Natural killer cell (primary cell): Measurements from ENCODE around the gene TBC1D7. TPM values are rescaled to one million over a fixed set of nuclear protein-coding genes. Genes with fewer than 3 reads are reported as not detected.

Experiments used
- ATAC-seq, 3 donors: fragments of 150-1000 bp in 2 of 3; fragments of 200-7000 bp in 1 of 3; cut with Tn5 transposase; 1 replicate in 1 of 3; 2 replicates in 2 of 3; pipeline ENCODE4 v1.10.0; 2021; ENCODE audit warnings: mild to moderate bottlenecking in 2 of 3, moderate library complexity in 2 of 3
- DNase-seq, 2 donors: peaks; one replicate each; pipeline versions ENCODE4 v3.0.0 to v3.0.0-alpha.2; 2013 to 2021; ENCODE audit warnings: mixed read lengths in 1 of 2
- H3K27ac ChIP-seq: one replicate; pipeline ENCODE4 v1.5.1; 2013; ENCODE audit warnings: mild to moderate bottlenecking, low read length
- H3K27me3 ChIP-seq: one replicate; pipeline ENCODE4 v1.6.1; 2013; ENCODE audit warnings: low read length; ENCODE audit not compliant: control insufficient read depth, insufficient read depth
- H3K36me3 ChIP-seq: one replicate; pipeline ENCODE4 v1.6.1; 2013; ENCODE audit warnings: low read length; ENCODE audit not compliant: control insufficient read depth, insufficient read depth
- H3K4me1 ChIP-seq: one replicate; pipeline ENCODE4 v1.6.1; 2013; ENCODE audit warnings: low read length; ENCODE audit not compliant: control insufficient read depth, insufficient read depth
- H3K4me3 ChIP-seq: one replicate; pipeline ENCODE4 v1.5.1; 2013; ENCODE audit warnings: low read length
- H3K9me3 ChIP-seq: one replicate; pipeline ENCODE4 v1.6.1; 2013; ENCODE audit warnings: low read length; ENCODE audit not compliant: control insufficient read depth, insufficient read depth
- H3K27ac Mint-ChIP-seq, 2 donors: one replicate each; pipeline ENCODE4 v1.8.0; 2022; ENCODE audit warnings: mild to moderate bottlenecking in 2 of 2, mixed read lengths in 2 of 2, moderate library complexity in 1 of 2
- H3K27me3 Mint-ChIP-seq, 2 donors: one replicate each; pipeline ENCODE4 v1.8.0; 2022; ENCODE audit warnings: low read depth in 2 of 2, mixed read lengths in 2 of 2
- H3K36me3 Mint-ChIP-seq: one replicate; pipeline ENCODE4 v1.8.0; 2022; ENCODE audit warnings: mixed read lengths
- H3K4me1 Mint-ChIP-seq, 2 donors: one replicate each; pipeline ENCODE4 v1.8.0; 2022; ENCODE audit warnings: mixed read lengths in 2 of 2
- H3K4me3 Mint-ChIP-seq: one replicate; pipeline ENCODE4 v1.8.0; 2022; ENCODE audit warnings: mild to moderate bottlenecking, moderate library complexity, mixed read lengths
- H3K9me3 Mint-ChIP-seq, 2 donors: one replicate each; pipeline ENCODE4 v1.8.0; 2022; ENCODE audit warnings: mixed read lengths in 2 of 2
- CTCF ChIP-seq: fragments of 200-600 bp; IDR thresholded peaks from one replicate; pipeline ENCODE4 v1.8.0; 2022; ENCODE audit warnings: antibody characterized with exemption
- WGBS: methylation state at CpG from one replicate; pipeline ENCODE4 v1.1.7; 2013; ENCODE audit warnings: missing lambda C conversion rate; ENCODE audit not compliant: insufficient coverage; 5-methylcytosine and 5-hydroxymethylcytosine counted together
- intact Hi-C: fragments of 100-400 bp; cut with micrococcal nuclease; formaldehyde crosslinking; loops from one replicate; pipeline ENCODE4 v1.14.2; 2022
- total RNA-seq, 4 donors: library from RNA; stranded (reverse); fragments of 120-200 nt in 1 of 4; gene quantifications; one replicate each; pipeline versions ENCODE4 v1.2.3 to v1.2.4, GENCODE V29; 2013 to 2022

TBC1D7 gene
- total RNA-seq, 3 donors from 2014 or later (not counting 1 experiment from before 2014, with no cell fraction given) = 20.1 to 29.7 (median 24.3) TPM

- H3K36me3 Mint-ChIP-seq = no peaks in the 10 kb centered on the region
- H3K9me3 Mint-ChIP-seq = no peaks in the 10 kb centered on the region
- no peaks in the 10 kb centered on the region for H3K4me1 ChIP-seq
- no peaks in the 10 kb centered on the region for H3K27me3 Mint-ChIP-seq
- 88% methylated on average over 9 of the region's 9 CpGs for WGBS
- ATAC-seq = no peak
- no peak overlapping the region for H3K27ac Mint-ChIP-seq
- H3K27me3 ChIP-seq = no peaks in the 10 kb centered on the region
- intact Hi-C loops = no loop called here
- no peaks in the 10 kb centered on the region for H3K4me1 Mint-ChIP-seq
- peaks cover 9% of the 10 kb centered on the region for H3K36me3 ChIP-seq
- no peak overlapping the region for H3K27ac ChIP-seq
- TF ChIP-seq CTCF = no peak
- H3K9me3 ChIP-seq = peaks cover 8% of the 10 kb centered on the region
- H3K4me3 Mint-ChIP-seq = no peak overlapping the region
- DNase-seq = no peak
- no peak overlapping the region for H3K4me3 ChIP-seq
These were observed 39.9 kb downstream of the TBC1D7 start for GRCh38 chr6:13288481-13288880.

DNA sequence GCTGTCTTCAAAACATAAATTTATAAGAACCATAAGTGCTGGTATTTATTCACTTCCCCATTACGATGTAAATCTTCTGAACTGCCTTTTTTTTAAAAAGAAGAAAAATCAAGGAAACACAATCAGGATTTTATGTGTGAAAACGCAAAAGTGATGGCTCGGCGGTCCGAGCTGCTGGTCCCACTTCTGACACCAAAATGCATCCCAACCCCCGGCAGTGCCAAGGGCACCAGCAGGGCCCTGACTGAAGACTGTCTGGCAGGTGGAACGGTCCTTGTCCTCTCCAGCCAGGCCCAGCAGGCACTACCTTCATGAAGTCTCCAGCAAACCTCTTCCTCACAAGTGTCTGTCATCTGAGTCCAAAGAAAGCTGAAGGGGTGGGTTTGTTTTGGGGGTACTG lies 41.2 kb downstream of the TBC1D7 start:
- Mint-ChIP-seq H3K4me1 (no peaks in the 10 kb centered on the region), H3K36me3 (no peaks in the 10 kb centered on the region), H3K27me3 (no peaks in the 10 kb centered on the region), H3K4me3 (no peak overlapping the region), H3K9me3 (no peaks in the 10 kb centered on the region), H3K27ac (no peak overlapping the region)
- intact Hi-C loops = no loop called here
- Histone ChIP-seq H3K27ac (no peak overlapping the region), H3K27me3 (no peaks in the 10 kb centered on the region), H3K4me3 (no peak overlapping the region), H3K9me3 (peaks cover 8% of the 10 kb centered on the region), H3K4me1 (no peaks in the 10 kb centered on the region), H3K36me3 (peaks cover 3% of the 10 kb centered on the region)
- ATAC-seq = no peak
- no peak for DNase-seq
- WGBS = 98% methylated on average over 7 of the region's 7 CpGs
- TF ChIP-seq CTCF = no peak

DNA sequence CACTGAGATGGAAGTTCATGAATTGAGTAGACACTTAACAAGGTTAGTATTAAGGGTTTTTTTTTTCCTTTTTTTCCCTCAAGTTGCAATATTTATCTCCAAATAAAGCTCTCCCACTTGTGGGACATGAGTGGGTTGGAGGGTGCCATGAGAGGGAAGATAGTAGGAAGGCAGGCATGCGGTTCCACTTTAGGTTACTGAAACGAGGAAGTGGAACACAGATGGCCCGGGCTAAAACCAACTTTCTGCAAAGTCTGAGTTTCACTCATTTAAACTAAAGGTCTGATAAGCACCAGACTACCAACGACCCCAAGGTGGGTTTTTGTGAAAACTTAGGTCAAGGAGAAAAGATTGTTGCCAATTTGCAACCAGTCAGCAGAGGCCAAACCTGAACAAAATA lies 42.2 kb downstream of the TBC1D7 start:
- 42% methylated on average over 2 of the region's 4 CpGs for WGBS
- no peak for TF ChIP-seq CTCF
- Mint-ChIP-seq H3K36me3 (no peaks in the 10 kb centered on the region), H3K27me3 (no peaks in the 10 kb centered on the region), H3K4me1 (no peaks in the 10 kb centered on the region), H3K27ac (no peak overlapping the region), H3K4me3 (no peak overlapping the region), H3K9me3 (no peaks in the 10 kb centered on the region)
- no peaks in the 10 kb centered on the region for H3K27me3 ChIP-seq
- H3K9me3 ChIP-seq = peaks cover 8% of the 10 kb centered on the region
- intact Hi-C loops = no loop called here
- DNase-seq = no peak
- no peaks in the 10 kb centered on the region for H3K4me1 ChIP-seq
- no peak overlapping the region for H3K27ac ChIP-seq
- H3K4me3 ChIP-seq = no peak overlapping the region
- H3K36me3 ChIP-seq = peaks cover 3% of the 10 kb centered on the region
- no peak for ATAC-seq

DNA sequence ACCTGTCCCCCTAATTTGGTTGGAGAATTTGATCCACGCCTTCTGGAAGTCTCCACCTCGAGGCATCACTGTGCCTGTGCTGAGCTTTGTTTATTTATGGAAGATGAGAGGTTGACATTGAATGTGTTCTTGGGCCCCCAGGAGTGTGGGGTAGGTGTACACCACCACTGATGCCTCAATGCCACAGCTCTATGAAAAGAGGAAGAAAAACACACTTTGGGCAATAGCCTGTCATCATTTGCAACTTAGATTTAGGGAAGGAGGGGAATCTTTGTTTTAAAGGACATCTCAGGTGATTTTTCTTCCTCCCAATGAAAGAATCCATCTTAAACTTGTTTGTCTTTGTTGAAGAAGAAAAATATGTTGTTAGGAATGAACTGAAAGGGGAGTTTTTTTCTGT lies 42.6 kb downstream of the TBC1D7 start:
- H3K36me3 Mint-ChIP-seq = no peaks in the 10 kb centered on the region
- ATAC-seq (no peak), DNase-seq (no peak)
- peaks cover 3% of the 10 kb centered on the region for H3K36me3 ChIP-seq
- H3K4me1 ChIP-seq = no peaks in the 10 kb centered on the region
- H3K4me3 Mint-ChIP-seq = no peak overlapping the region
- no peak overlapping the region for H3K27ac Mint-ChIP-seq
- H3K27me3 ChIP-seq = no peaks in the 10 kb centered on the region
- H3K27ac ChIP-seq = no peak overlapping the region
- peaks cover 8% of the 10 kb centered on the region for H3K9me3 ChIP-seq
- no peak overlapping the region for H3K4me3 ChIP-seq
- H3K9me3 Mint-ChIP-seq = no peaks in the 10 kb centered on the region
- no peaks in the 10 kb centered on the region for H3K4me1 Mint-ChIP-seq
- TF ChIP-seq CTCF = no peak
- H3K27me3 Mint-ChIP-seq = no peaks in the 10 kb centered on the region
- 63% methylated on average over 2 of the region's 2 CpGs for WGBS
- intact Hi-C loops = no loop called here
